ENCODE measurements around the gene FAM184A.
"Not testable (repeated sequence)": the region's sequence is repeated elsewhere in the genome, so short reads cannot be mapped to it uniquely, and the experiment has no call there.

Gene FAM184A

DNA sequence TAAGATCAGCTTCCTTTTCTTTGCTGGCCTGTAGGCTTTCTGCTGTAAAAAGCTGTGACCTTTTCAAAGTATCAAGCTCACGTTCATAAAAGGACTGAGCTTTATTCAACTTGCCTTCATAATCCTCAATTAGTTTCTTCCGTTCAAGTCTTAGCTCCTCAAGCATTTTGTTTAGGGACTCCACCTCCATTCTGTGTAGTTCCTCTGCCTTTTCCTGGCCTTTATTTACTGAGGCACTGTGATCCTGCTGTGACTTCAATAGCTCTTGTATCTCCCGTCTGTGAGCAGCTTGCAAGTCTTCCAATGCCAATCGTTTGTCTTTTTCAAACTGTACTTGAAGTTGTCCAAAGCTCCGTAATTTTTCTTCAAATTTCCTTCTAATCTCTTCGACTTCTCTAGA, 54.4 kb downstream of the FAM184A start:
- H3K9me3 ChIP-seq (ENCODE audit: control insufficient read depth, low read length), result no peaks in the 10 kb centered on the region
- no peak overlapping the region for H3K4me3 ChIP-seq (ENCODE audit: low read length)
- H3K4me1 ChIP-seq (ENCODE audit: control insufficient read depth, insufficient read depth, low read length), result peaks cover 7% of the 10 kb centered on the region
- no peaks in the 10 kb centered on the region for H3K27me3 ChIP-seq (ENCODE audit: control insufficient read depth, insufficient read depth, low read length)
- H3K9ac ChIP-seq (ENCODE audit: low read length), result no peak overlapping the region
- H3K36me3 ChIP-seq (ENCODE audit: control insufficient read depth, insufficient read depth, low read length), result no peaks in the 10 kb centered on the region

DNA sequence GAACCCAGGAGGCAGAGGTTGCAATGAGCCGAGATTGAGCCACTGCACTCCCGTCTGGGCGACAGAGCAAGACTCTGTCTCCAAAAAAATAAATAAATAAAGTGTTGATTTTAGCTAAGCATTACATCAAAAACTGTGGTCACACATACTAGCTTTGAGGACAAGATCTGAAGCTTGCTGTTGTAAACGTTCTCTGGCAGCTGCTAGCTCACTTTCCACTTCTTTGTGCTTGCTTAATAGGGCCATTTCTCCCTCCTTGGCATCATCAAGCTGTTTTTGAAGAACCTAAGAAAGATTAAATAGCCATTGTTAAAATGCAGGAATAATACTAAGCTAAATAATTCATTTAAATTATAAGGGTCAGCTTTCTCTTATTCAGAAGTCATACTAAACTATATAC, 55.7 kb downstream of the FAM184A start:
- H3K4me3 ChIP-seq (ENCODE audit: low read length), result no peak overlapping the region
- H3K9me3 ChIP-seq (ENCODE audit: control insufficient read depth, low read length), result no peaks in the 10 kb centered on the region
- no peaks in the 10 kb centered on the region for H3K36me3 ChIP-seq (ENCODE audit: control insufficient read depth, insufficient read depth, low read length)
- no peak overlapping the region for H3K9ac ChIP-seq (ENCODE audit: low read length)
- peaks cover 6% of the 10 kb centered on the region for H3K4me1 ChIP-seq (ENCODE audit: control insufficient read depth, insufficient read depth, low read length)
- no peaks in the 10 kb centered on the region for H3K27me3 ChIP-seq (ENCODE audit: control insufficient read depth, insufficient read depth, low read length)

DNA sequence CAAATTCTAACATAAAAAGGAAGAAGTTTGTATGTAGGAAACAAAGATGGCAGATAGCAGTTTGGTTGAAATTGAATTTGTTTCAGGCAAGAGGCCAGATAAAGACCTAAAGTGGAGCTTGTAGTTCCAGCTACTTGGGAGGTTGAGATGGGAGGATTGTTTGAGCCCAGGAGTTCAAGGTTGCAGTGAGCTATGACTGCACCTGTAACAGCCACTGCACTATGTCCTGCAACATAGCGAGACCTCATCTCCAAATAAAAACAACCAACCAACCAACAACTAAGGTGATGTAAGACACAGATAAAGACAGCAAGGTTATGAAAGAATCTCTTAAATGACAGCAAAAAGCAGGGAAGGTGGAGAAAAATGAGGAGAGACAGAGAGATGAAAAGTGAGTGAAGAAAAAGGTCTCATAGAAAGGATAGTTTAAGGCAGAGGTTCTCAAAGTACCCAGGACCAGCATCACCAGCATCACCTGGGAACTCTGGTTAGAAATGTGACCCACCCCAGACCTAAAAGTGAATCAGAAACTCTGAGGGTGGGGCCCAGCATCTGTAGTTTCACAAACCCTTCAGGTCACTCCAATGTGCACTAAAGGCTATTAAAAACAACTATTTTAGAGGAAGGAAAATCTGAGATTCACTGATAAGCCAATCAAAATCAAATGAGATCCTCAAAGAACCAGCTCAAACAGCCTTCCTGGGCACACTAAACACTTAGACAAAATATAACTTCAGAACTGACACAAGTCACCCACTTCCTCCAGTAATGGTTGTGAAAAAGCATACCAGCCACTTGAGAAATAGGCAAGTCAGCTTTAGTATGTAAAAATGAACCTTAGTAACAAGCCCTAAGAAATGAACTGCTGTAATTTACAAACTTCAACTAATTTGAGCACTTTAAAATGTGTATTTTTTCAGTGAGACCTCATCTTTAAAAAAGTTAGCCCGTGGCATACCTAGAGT, 57.6 kb downstream of the FAM184A start:
- H3K4me1 ChIP-seq (ENCODE audit: control insufficient read depth, insufficient read depth, low read length), result no peaks in the 10 kb centered on the region
- no peak overlapping the region for H3K9ac ChIP-seq (ENCODE audit: low read length)
- no peaks in the 10 kb centered on the region for H3K27me3 ChIP-seq (ENCODE audit: control insufficient read depth, insufficient read depth, low read length)
- no peaks in the 10 kb centered on the region for H3K36me3 ChIP-seq (ENCODE audit: control insufficient read depth, insufficient read depth, low read length)
- H3K9me3 ChIP-seq (ENCODE audit: control insufficient read depth, low read length), result no peaks in the 10 kb centered on the region
- no peak overlapping the region for H3K4me3 ChIP-seq (ENCODE audit: low read length)

DNA sequence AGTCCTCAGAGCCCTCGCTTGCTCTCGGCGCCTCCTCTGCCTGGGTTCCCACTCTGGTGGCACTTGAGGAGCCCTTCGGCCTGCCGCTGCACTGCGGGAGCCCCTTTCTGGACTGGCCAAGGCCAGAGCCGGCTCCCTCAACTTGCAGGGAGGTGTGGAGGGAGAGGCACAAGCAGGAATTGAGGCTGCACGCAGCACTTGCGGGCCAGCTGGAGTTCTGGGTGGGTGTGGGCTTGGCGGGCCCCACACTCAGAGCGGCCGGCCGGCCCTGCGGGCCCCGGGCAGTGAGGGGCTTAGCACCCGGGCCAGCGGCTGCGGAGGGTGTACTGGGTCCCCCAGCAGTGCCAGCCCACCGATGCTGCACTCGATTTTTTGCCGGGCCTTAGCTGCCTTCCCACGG, 63.3 kb downstream of the FAM184A start:
- not testable (repeated sequence) for H3K4me1 ChIP-seq (ENCODE audit: control insufficient read depth, insufficient read depth, low read length); H3K9me3 ChIP-seq (ENCODE audit: control insufficient read depth, low read length); H3K27me3 ChIP-seq (ENCODE audit: control insufficient read depth, insufficient read depth, low read length); H3K9ac ChIP-seq (ENCODE audit: low read length); H3K4me3 ChIP-seq (ENCODE audit: low read length); H3K36me3 ChIP-seq (ENCODE audit: control insufficient read depth, insufficient read depth, low read length)

DNA sequence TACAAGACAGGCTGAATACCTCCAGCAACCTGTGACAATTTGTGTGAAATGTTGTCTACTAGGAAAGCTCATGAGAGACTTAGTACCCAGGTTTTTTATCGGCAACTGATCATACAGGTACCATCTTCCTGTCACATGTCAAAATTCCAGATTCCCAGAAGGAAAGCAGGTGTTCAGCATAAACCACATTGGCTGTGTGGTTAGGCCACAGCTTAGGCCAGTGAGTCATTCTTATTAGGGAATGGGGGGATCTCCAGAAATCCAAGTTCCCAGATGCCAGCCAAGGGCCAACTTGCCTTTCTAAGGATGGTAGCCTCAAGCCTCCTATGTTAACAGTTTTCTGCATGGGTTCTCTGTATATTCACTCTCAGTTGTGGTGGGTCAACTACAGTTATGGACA, 65.9 kb downstream of the FAM184A start:
- Histone ChIP-seq H3K9me3 (ENCODE audit: control insufficient read depth, low read length) (no peaks in the 10 kb centered on the region), H3K9ac (ENCODE audit: low read length) (no peak overlapping the region), H3K36me3 (ENCODE audit: control insufficient read depth, insufficient read depth, low read length) (no peaks in the 10 kb centered on the region), H3K27me3 (ENCODE audit: control insufficient read depth, insufficient read depth, low read length) (no peaks in the 10 kb centered on the region), H3K4me1 (ENCODE audit: control insufficient read depth, insufficient read depth, low read length) (no peaks in the 10 kb centered on the region), H3K4me3 (ENCODE audit: low read length) (no peak overlapping the region)

DNA sequence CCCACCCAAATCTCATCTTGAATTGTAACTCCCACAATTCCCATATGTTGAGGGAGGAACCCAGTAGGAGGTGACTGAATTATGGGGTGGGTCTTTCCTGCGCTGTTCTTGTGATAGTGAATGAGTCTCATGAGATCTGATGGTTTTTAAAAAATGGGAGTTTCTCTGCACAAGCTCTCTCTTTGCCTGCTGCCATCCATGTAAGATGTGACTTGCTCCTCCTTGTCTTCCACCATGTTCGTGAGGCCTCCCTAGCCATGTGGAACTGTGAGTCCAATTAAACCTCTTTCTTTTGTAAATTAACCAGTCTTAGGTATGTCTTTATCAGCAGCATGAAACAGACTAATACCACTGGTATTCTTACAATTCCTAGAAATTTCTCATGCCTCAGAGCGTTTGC, 69.2 kb downstream of the FAM184A start:
- H3K9me3 ChIP-seq (ENCODE audit: control insufficient read depth, low read length); H3K4me3 ChIP-seq (ENCODE audit: low read length): not testable (repeated sequence)

DNA sequence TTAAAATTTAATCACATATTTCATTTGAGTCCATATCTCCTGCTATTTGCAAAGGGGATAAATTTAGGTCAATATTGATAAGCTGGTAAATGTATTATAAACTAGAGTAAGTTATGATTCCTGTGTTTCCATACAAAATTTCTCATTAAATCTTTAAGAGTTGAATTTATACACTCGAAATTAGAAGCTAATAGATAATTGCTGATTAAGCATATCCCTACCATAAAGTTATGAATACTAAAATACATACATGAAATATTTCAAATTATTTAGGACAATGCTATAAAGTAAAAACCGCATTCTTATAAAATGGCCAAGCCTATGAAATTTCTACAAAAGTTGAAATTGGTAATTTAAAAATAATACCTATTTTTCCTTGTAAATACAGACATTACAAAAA, 71.5 kb downstream of the FAM184A start:
- H3K9me3 ChIP-seq (ENCODE audit: control insufficient read depth, low read length), result no peaks in the 10 kb centered on the region
- no peak overlapping the region for H3K4me3 ChIP-seq (ENCODE audit: low read length)
- peaks cover 7% of the 10 kb centered on the region for H3K4me1 ChIP-seq (ENCODE audit: control insufficient read depth, insufficient read depth, low read length)
- no peak overlapping the region for H3K9ac ChIP-seq (ENCODE audit: low read length)
- no peaks in the 10 kb centered on the region for H3K36me3 ChIP-seq (ENCODE audit: control insufficient read depth, insufficient read depth, low read length)
- H3K27me3 ChIP-seq (ENCODE audit: control insufficient read depth, insufficient read depth, low read length), result no peaks in the 10 kb centered on the region

More for the DNA sequence above, 69.2 kb downstream of the FAM184A start:
- not testable (repeated sequence) for H3K9ac ChIP-seq (ENCODE audit: low read length); H3K27me3 ChIP-seq (ENCODE audit: control insufficient read depth, insufficient read depth, low read length); H3K36me3 ChIP-seq (ENCODE audit: control insufficient read depth, insufficient read depth, low read length); H3K4me1 ChIP-seq (ENCODE audit: control insufficient read depth, insufficient read depth, low read length)

DNA sequence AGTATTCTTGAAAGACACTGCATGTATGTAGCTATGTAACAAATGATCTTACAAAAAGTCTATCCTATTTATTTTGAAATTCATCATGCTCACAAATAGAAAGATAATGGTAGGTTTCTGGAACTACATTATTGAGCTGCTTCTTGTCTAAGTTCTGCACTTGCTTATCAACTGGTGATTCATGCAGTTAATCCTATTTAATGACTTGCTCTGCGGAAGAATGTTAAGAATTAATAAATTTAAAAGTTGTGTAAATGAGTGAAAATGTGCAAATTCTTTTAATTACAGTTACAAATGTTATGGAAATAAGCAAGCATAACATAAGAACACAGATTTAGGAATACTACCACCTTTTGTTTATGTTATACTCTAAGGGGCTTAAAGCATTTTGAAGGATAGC, 76.4 kb downstream of the FAM184A start:
- Histone ChIP-seq H3K27me3 (ENCODE audit: control insufficient read depth, insufficient read depth, low read length) (no peaks in the 10 kb centered on the region), H3K4me3 (ENCODE audit: low read length) (no peak overlapping the region), H3K9me3 (ENCODE audit: control insufficient read depth, low read length) (no peaks in the 10 kb centered on the region), H3K9ac (ENCODE audit: low read length) (no peak overlapping the region), H3K4me1 (ENCODE audit: control insufficient read depth, insufficient read depth, low read length) (peaks cover 7% of the 10 kb centered on the region), H3K36me3 (ENCODE audit: control insufficient read depth, insufficient read depth, low read length) (no peaks in the 10 kb centered on the region)

DNA sequence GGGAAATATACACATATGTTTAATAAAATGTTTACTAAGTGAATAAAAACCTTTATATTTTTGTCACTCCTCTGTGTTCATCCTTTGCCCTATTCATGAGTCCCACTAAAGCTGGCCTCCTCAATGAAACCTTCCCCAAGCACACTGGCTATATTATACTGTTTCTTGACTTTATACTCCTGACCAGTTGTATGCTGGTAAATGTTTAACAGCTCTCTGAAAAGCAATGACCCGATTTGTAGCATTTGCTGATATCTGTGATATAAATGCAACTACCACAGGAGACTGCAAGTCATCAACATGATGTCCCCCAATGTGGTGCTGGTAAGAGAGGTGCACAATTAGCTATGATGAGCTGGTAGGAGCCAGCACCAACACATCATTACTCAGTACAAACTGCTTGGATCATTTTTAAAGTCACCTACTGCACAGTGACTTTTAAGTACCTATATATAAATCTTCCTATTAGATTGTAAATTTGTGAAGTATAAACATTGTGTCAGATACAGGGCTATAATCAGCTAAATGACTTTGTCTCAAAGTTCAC, 78.9 kb downstream of the FAM184A start:
- H3K9me3 ChIP-seq (ENCODE audit: control insufficient read depth, low read length), result no peaks in the 10 kb centered on the region
- H3K4me3 ChIP-seq (ENCODE audit: low read length), result no peak overlapping the region
- H3K27me3 ChIP-seq (ENCODE audit: control insufficient read depth, insufficient read depth, low read length), result no peaks in the 10 kb centered on the region
- H3K9ac ChIP-seq (ENCODE audit: low read length), result no peak overlapping the region
- no peaks in the 10 kb centered on the region for H3K4me1 ChIP-seq (ENCODE audit: control insufficient read depth, insufficient read depth, low read length)
- H3K36me3 ChIP-seq (ENCODE audit: control insufficient read depth, insufficient read depth, low read length), result no peaks in the 10 kb centered on the region

DNA sequence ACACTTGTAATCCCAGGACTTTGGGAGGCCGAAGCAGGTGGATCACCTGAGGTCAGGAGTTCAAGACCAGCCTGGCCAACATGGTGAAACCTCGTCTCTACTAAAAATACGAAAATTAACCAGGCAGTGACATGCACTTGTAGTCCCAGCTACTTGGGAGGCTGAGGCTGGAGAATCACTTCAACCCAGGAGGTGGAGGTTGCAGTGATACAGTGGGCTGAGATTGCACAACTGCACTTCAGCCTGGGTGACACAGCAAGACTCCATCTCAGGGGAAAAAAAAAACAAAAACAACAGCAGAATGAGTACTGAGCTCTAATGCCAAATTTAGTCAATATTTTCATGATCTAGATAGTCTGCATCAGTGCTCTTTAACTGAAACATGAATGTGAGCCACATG, 81.0 kb downstream of the FAM184A start:
- not testable (repeated sequence) for H3K36me3 ChIP-seq (ENCODE audit: control insufficient read depth, insufficient read depth, low read length); H3K9me3 ChIP-seq (ENCODE audit: control insufficient read depth, low read length); H3K4me3 ChIP-seq (ENCODE audit: low read length); H3K4me1 ChIP-seq (ENCODE audit: control insufficient read depth, insufficient read depth, low read length); H3K9ac ChIP-seq (ENCODE audit: low read length); H3K27me3 ChIP-seq (ENCODE audit: control insufficient read depth, insufficient read depth, low read length)

DNA sequence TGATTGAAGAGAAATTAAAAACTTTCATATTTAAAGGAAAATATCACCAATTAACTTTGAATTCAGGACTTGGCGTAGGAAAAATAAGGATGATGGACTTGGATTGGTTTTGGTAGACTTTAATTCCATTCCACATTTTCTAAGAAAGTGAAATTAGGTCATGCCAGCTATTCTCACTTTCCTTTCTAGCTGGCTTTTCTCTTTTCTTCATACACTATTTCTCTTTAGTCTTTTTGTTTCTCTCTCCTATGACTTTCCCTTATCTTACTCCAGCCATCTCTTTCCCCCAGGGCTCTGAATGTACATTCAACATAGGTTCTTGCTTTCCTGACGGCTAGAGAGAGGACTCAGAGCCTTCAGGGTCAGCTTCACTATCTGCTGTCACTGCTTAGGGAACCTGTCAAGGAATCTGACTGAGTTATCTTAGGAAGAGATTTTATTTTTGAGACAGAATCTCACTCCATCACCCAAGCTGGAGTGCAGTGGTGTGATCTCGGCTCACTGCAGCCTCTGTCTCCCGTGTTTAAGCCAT, 82.1 kb downstream of the FAM184A start:
- Histone ChIP-seq H3K9me3 (ENCODE audit: control insufficient read depth, low read length) (no peaks in the 10 kb centered on the region), H3K36me3 (ENCODE audit: control insufficient read depth, insufficient read depth, low read length) (no peaks in the 10 kb centered on the region), H3K4me3 (ENCODE audit: low read length) (no peak overlapping the region), H3K4me1 (ENCODE audit: control insufficient read depth, insufficient read depth, low read length) (no peaks in the 10 kb centered on the region), H3K27me3 (ENCODE audit: control insufficient read depth, insufficient read depth, low read length) (no peaks in the 10 kb centered on the region), H3K9ac (ENCODE audit: low read length) (no peak overlapping the region)

DNA sequence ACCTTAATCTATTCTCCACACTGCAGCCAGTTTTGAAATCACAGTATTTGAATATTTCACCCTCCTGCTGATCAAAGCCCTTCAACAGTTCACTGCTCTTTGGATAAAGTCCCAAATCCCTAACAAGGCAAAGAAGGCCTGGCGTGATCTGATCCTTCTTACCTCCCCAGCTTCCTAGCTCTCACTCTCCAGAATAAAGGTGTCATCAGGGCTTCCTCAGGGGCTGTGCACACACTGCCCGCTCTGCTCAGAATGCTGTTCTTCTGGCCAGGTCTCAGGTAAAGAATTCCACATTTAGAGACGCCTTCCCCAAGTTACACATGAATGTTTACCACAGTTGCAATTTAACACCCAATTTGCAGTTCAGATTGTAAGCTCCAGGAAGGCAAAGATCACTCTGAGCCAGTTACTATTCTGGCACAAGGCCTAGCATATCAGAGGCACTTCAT, 84.6 kb downstream of the FAM184A start:
- Histone ChIP-seq H3K9me3 (ENCODE audit: control insufficient read depth, low read length) (no peaks in the 10 kb centered on the region), H3K36me3 (ENCODE audit: control insufficient read depth, insufficient read depth, low read length) (no peaks in the 10 kb centered on the region), H3K9ac (ENCODE audit: low read length) (no peak overlapping the region), H3K27me3 (ENCODE audit: control insufficient read depth, insufficient read depth, low read length) (no peaks in the 10 kb centered on the region), H3K4me3 (ENCODE audit: low read length) (no peak overlapping the region), H3K4me1 (ENCODE audit: control insufficient read depth, insufficient read depth, low read length) (no peaks in the 10 kb centered on the region)
